Stimulated activated CD4-positive, alpha-beta T cell treated with anti-CD3 and anti-CD28 coated beads, TNF-alpha, amount 100 ng/mL, for 1 hour (primary cell): ENCODE results near the gene SGTA.
"Not testable (repeated sequence)": the region's sequence is repeated elsewhere in the genome, so short reads cannot be mapped to it uniquely, and the experiment has no call there.

ENCODE experiments used
- DNase-seq, 3 donors: peaks; one replicate each; pipeline ENCODE4 v3.0.0-alpha.2; 2020; ENCODE audit warnings: low read depth in 3 of 3, low spot score in 1 of 3

SGTA gene

DNA sequence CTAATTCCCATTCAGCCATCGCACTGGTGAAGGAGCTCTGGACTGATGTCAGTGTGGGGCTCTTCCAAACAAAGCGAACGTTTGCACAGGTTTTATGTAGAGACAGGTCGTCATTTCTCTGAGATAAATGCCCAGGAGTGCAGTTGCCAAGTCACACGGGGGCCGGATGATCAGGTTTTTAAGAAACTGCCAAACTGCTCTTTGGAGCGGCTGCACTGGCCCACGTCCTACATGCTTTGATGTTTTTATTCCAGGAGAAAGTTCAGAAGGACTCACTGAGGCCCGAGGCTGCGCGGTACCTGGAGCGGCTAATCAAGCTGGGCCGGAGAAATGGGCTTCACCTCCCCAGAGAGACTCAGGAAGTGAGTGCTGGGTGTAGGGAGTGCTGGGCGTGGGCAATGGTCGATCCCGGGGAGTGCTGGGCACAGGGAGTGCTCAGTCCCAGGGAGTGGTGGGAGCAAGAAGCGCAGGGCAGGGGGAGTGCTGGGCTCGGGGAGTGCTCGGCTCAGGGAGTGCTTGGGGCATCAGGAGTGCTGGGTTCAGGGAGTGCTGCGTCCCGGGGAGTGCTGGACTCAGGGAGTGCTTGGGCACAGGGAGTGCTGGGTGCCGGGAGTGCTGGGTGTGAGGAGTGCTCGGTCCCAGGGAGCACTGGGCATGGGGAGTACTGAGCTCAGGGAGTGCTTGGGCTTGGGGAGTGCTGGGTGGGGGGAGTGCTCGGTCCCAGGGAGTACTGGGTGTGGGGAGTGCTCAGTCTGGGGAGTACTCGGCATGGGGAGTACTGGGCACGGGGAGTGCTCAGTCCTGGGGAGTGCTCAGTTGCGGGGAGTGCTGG lies 13.0 kb upstream of the SGTA start:
- no peak for DNase-seq

DNA sequence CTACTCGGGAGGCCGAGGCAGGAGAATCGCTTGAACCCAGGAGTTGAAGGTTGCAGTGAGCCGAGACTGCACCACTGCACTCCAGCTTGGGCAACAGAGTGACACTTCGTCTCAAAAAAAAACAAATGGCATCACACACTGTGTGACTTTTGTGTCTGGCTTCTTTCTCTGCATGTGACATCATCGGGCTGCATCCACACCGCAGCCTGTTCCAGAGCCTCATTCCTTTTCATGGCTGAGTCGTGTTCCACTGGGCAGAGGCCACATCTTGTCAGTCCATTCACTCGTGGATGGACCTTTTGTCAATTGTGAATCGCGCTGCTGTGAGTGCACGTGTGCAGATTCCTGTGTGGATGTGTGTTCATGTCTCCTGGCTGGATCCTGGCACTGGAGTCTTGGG lies 10.5 kb upstream of the SGTA start:
- DNase-seq: no peak

DNA sequence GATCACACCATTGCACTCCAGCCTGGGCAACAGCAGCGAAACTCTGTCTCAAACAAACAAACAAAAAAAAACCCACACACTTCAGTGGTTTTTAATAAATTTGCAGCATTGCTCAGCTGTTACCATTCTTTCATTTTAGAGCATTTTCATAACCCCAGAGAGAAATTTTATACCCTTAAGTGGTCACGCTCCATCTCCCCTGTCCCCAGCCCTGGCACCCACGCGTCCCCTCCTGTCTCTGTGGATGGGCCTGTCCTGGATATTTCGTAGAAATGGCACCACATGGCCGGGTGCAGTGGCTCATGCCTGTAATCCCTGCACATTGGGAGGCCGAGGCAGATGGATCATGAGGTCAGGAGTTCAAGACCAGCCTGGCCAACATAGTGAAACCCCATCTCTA lies 10.1 kb upstream of the SGTA start:
- no peak for DNase-seq

DNA sequence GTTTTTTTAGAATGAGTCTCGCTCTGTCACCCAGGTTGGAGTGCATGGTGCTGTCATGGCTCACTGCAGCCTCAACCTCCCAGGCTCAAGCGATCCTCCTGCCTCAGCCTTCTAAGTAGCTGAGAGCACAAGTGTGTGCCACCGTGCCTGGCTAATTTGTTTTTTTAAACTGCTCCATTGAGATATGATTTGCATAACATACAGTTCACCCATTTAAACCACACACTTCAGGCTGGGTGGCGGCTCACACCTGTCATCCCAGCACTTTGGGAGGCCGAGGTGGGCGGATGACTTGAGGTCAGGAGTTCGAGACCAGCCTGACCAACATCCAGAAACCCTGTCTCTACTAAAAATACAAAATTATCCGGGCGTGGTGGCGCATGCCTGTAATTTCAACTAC lies 9.6 kb upstream of the SGTA start:
- DNase-seq: not testable (repeated sequence)

DNA sequence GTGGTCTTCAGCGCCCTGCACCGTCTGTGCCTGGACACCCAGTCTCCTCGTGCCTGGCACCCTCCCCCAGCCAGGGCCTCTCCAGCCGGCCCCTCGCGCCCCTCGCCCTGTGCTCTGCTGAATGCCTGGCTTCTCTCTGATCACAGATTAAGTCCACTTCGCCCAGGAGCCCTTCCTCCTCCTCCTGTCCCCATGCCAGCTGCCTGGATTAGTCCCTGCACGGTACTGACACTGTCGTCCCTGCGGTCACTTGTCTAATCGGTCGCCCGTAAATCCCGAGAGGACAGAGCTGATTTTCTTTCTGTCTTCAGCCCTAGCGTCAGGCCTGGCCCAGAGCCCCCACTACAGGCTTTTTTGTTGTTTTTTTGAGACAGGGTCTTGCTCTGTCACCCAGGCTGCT lies 8.8 kb upstream of the SGTA start:
- no peak for DNase-seq

DNA sequence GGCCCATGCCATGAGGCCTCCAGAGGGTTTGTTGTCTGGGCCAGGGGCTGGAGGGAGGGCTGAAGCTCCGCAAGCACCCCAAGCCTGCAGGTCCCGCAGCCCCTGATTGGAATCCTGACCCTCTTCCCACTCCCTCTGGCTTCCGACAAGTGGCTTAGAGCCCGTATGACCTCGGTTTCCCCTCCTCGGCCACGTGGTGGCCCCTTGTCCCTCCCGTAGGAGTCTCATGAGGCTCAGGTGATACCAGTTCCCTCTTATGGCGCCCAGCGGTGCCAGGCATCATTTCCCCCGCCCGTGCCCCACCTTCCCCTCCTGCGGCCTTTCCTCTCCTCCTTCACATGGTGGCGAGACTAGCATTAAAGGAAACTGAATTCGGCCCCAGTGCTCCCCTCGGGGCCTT lies 8.4 kb upstream of the SGTA start:
- DNase-seq: no peak

DNA sequence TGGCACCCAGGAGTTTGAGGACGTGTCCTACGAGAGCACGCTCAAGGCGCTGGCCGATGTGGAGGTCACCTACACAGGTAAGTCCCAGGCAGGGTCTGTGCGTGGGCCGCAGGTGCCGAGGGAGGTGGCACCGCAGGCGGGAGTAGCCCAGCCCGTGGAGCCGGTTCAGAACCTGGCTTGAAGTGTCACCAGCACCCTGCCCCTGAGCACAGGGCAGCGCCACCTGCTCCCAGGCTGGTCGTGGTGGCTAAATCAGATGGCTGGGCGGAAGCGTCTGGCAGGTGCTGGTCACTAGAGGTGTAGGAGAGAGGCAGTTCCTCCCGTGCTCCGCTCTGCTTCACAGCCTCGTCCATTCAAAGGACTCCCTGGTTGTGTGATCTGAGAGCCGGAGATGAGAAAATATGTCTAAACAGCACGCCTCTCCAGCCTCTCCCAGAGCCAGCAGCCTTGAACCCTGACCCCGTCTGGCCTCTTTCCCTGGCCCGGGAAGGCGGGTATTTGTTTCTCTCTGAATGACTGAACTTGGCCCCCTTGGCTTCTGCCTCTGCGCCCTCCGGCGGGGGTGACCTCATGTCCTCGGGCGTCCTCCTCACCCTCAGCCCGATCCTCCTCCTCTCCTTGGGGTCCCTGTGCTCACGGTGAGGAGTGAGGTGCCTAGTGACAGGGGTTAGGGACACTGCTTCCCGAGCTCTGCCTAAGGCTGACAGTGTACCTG lies 7.6 kb upstream of the SGTA start:
- no peak for DNase-seq

DNA sequence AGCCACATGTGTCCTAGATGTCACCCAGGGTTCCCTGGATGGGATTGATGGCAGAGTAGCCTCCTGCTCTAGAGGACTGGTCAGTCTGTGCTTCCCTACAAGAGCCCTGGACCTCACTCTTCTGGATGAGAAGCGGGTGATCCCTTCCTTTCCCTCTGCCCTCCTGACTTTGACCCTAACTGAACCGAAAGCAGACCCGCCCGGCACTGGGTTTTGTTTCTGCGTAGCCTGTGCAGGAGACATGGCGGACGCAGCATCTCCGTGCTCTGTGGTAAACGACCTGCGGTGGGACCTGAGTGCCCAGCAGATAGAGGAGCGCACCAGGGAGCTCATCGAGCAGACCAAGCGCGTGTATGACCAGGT lies 7.1 kb upstream of the SGTA start:
- DNase-seq: no peak

DNA sequence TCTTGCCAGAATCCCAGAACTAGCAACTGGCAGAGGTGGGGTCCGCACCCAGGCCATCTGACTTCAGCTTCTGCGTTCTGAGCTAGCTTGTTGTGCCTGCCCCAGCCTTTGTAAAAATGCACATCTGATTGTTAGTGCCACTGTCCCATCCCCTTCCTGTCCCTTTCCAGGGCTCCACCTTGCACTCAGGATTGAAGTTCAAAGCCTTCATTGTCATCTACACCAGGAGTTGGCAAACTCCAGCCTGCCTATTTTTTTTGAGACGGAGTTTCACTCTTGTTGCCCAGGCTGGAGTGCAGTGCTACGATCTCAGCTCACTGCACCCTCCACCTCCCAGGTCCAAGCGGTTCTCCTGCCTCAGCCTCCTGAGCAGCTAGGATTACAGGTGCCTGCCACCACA lies 5.2 kb upstream of the SGTA start:
- DNase-seq: no peak

DNA sequence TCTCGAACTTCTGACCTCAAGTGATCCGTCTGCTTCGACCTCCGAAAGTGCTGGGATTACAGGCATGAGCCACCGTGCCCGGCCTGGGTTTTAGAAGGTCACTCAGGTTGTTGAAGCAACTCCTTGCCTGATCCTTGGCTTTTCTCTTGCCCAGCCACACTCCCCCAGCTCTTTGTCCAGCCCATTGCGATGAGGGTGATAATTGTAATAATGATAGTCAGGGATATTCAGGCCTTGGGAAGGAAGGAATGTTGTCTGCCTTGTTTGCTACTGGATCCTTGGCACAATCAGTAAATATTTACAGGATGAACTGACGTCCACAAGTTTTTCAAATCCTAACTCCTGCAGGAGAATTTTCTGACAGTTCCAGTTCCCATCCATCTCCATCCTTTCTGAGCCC lies 4.0 kb upstream of the SGTA start:
- DNase-seq: no peak

DNA sequence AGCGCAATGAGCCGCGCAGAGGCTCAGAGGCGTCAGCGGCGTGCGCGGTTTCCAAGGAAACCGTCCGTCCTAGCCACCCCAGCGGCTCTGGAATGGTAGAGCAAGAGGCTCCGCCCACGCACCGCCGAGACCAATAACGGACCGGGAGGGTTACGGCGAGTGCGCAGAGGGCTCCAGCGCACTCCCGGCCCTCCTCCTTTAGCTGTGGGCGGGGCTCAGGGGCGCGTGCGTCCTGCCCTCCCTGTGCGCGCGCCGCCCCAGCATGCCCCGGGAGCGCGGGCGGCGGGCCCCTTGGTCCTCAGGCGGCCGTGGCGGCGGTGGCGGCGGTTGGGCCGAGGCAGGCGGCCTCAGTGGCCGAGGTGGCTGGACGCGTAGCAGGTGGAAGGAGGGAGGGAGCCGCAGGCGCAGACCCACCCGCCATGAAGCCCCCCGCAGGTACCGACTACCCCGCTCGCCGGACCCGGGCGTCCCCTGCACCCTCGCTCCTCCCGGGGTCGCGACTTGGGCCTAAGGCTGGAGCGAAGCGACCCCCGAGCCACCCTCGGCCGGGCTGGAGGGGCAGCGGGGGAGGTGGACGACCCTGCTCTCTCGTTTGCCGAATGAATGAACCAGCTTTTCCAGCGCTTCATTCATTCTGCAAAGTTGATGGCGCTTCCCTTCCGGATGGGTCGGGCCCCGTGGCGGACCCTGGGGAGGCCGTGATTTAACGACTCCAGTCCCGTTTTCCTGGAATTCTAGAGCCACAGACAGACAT lies 2.3 kb upstream of the SGTA start, which contains the start of gene THOP1:
THOP1 (plus strand) TSS at position 260 of the 754 bp plus-strand sequence; CDS start at position 420, 160 bp downstream.
- peak; percentile 93 to 97 (median 97) for DNase-seq

DNA sequence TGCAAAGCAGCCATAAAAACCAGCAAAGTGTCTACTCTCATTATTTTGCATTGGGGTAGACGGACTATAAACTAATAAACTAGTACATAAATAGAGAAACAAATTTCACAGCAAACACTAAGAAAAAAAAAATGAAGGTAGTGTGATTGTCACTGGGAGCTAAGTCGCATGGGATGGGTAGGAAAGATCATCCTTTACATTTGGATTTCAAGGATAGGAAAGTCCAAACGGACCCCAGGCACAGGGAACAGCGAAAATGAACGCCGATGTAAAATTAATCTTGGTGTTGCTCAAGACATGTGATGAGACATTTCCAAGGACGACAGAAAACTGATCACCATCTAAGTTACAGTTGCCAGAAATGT lies 690 bp upstream of the SGTA start:
- no peak for DNase-seq

DNA sequence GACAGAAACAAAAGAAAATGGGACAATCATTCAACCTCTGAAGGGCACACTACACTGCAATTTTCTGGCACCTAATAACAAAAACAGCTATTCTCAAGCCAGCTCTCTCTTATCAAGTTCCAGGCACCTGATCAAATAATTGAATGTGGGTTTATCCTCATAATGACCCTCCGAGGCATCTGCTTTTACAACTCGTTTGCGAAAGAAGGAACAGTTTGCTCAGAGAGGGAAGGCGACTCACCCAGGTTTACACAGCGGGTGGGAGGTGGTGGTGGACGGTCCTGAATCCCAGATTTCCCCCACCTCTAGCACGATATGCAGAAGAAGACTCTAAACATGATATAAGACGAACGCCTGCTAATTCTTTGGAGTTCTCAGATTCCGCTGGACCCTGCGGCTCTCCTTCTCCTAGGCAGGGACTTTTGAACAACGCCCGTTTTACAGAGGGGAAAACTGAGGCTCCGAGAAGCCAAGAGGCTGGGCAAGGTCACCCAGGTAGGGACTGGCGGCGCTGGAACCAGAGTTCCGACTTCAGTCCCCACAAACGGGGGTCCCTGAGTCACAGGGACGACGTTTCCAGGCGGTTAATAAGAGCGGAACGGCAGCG lies 641 bp downstream of the SGTA start:
- no peak for DNase-seq

DNA sequence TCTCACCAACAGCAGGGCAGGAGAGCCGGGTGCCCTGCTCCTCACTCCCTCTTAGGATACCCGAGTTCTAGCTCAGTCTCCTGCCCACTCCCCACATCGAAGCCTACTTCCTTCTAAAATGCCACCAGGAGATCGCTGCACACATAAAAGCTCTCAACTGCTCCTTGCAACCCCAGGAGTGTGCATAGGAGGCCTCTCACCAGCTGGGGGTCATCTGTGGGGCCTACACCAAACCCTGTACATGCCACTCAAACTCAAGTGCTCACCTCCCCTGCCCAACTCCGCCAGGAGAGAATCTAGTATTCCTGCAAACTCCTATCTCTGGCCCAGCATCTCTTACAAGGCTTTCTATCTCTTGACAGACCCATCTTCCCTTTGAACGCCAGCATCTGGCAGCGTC lies 2.8 kb downstream of the SGTA start:
- DNase-seq: no peak

DNA sequence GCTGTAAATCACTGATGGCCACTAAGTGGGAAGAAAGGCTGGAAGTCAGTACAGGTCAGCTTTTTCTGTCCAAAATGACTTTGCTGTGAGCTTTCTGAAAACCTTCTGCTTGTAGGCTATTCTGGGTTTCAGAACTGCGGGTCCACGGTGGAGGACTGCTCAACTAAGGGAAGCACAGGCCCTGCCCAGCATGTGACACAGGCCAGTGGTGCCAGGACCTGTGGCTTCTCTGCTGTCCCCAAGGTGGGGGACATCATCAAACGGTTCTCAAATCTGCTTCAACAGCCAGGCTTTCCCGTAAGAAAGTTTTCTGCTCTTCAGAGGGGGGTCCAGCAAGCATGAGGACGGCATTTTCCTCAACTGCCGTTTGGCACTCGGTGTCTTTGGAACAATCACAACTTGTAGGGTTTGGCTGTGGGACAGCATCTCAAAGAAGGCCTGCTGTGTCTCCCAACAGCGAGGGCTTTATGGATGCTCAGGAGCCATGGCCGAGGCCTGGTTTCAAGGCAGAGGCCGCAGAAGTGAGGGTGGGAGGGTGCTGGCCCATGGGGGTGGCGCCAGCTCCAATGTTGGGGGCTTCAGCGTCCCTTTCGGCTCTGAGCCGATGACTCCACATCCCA lies 3.8 kb downstream of the SGTA start:
- DNase-seq: no peak

DNA sequence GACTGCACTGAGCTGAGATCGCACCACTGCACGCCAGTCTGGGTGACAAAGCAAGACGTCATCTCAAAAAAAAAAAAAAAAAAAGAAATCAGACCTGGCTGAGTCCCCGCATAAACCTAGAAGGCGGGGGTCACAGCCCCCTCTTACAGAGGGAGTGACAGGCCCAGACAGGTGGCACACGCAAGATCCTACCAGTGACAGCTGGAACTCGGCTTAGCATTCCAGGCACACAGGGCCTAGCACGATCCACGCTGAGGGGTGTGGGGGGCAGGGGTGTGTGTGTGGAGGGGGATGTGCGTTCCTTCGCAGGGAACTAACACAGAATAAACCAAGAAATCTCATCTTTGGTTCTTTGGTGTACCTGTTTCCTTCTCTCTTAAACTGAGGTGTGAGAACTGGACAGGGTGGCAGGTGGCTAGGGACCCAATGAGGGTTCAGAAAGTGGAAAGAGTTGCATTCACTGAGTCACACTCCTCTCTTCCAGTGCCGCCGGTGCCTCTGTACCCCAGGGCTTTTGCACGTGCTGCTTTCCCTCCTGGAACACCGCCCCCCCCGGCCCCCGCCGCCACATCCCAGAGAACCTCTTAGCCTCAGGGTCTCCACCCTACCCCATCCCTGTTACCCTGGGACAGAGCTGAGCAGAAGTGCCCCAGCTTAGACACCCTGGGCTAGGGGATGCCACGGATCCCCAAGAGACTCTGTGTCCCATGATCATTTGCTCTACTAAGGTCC lies 5.0 kb downstream of the SGTA start:
- DNase-seq: no peak

DNA sequence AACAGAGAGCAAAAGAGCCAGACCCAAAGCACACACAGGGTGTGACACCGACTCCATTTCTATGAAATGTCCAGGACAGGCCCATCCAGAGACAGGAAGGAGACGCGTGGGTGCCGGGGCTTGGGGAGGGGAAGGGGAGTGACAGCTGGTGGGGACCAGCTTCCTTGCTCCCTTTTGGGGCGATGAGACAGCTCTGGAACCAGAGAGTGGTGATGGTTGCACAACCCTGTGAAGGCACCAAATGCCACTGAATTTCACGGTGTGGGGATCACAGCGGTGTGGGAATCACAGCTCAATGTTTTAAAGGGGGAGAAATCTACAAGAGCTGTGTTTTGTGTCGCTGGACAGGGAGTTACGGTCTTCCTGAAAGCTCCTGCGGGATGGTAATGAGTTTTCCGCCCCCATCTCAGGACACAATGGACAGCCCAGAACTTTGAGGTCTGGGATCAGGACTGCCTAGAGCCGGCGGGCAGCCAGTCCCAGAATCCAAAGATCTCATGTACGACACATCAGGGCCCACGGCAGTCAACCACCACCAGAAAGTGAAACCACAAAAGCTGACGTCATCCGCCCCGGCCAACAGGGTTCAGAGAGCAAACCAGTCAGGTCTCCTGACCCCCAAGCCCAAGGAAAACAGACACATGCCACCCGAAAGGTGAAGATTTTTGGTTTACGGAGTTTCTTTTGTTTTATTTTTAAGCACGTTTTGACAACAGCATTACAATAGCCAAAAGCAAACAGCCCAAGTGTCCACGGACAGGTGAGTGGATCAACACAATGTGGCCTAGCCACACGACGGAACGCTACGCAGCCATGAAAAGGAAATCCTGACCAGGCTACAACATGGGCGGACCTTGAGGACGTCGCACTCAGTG lies 7.3 kb downstream of the SGTA start:
- peak in 2 of 3 donors; percentile 21 to 45 for DNase-seq

DNA sequence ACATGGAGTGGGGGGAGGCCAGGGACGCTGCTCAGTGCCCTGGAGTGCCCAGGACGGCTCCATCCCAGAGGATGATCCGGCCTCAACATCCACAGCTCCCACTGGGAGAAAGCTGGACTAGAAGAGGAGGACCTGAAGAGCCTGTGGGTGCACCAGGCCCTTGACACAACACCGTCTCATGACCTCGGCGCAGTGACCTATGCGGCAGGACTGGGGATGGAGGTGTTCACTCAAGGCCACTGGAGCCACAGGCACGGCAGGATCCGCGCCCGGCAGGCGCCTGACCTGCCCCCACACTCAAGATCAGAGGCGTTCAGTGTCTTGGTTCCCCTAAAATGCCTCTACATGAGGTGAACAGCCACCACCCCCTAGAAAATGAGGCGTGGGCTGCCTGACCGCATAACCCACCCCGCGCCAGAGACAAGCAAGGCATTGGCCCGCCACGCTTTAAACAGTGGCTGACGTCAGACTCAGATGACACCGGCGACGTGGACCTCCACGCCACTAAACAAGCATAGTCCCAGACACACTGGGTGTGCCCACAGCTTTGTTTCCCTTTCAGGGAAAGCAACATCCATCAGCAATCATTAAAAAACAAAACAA lies 8.0 kb downstream of the SGTA start:
- DNase-seq: no peak

DNA sequence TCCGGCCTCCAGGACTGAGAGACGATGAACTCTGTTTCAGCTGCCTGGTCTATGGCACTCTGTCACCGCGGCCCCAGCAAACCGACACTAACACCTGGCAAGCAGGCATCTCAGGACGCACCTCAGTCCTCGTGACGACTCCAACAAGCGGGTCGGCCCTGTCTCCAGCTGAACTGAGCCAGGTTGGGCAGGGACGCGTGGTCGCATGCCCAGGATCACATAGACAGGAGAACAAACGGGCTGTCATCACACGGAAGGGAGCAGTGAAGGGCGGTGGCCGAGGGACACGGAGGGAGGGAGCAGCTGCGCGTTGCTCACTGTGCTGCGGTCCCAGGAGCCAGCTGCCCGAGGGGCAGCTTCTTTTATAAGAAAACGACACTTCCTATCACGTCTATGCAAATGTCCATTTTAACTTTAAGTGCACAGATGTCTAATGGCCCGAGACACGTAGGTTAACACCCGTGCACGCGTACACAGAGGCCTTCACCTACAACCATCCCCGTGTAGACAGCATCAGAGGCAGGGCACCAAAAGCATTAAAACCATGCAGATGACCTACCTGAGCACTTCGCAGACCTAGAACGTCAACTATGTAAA lies 8.9 kb downstream of the SGTA start:
- DNase-seq: no peak
